ENCODE measurements around the gene LARGE1.

The LARGE1 gene

GRCh38 chr22:33781411-33781810 lies 138.9 kb downstream of the LARGE1 start:
- in situ Hi-C loops (cut with HindIII; ENCODE audit: low sequenced_read_pairs) = no loop called here
- H3K4me3 ChIP-seq (ENCODE audit: low read depth, low read length) = no peak overlapping the region
- no peak for DNase-seq (ENCODE audit: low read depth)
- TF ChIP-seq CTCF (IDR thresholded peaks at IDR 0.05; ENCODE audit: low read depth, low read length, missing control alignments) = no peak

GRCh38 chr22:33780531-33781136 lies 139.6 kb downstream of the LARGE1 start:
- no peak for DNase-seq (ENCODE audit: low read depth)
- H3K4me3 ChIP-seq (ENCODE audit: low read depth, low read length) = no peak overlapping the region
- no peak for TF ChIP-seq CTCF (IDR thresholded peaks at IDR 0.05; ENCODE audit: low read depth, low read length, missing control alignments)
- in situ Hi-C loops (cut with HindIII; ENCODE audit: low sequenced_read_pairs) = no loop called here

GRCh38 chr22:33779243-33779642 lies 141.0 kb downstream of the LARGE1 start:
- no peak for TF ChIP-seq CTCF (IDR thresholded peaks at IDR 0.05; ENCODE audit: low read depth, low read length, missing control alignments)
- H3K4me3 ChIP-seq (ENCODE audit: low read depth, low read length) = no peak overlapping the region
- no peak for DNase-seq (ENCODE audit: low read depth)
- in situ Hi-C loops (cut with HindIII; ENCODE audit: low sequenced_read_pairs) = no loop called here

GRCh38 chr22:33776491-33776890 lies 143.8 kb downstream of the LARGE1 start:
- in situ Hi-C loops (cut with HindIII; ENCODE audit: low sequenced_read_pairs) = no loop called here
- no peak overlapping the region for H3K4me3 ChIP-seq (ENCODE audit: low read depth, low read length)
- no peak for TF ChIP-seq CTCF (IDR thresholded peaks at IDR 0.05; ENCODE audit: low read depth, low read length, missing control alignments)
- DNase-seq (ENCODE audit: low read depth) = no peak

- in situ Hi-C loops (cut with HindIII; ENCODE audit: low sequenced_read_pairs) = no loop called here
These were observed 145.5 kb downstream of the LARGE1 start for GRCh38 chr22:33774781-33775180.

GRCh38 chr22:33772745-33773144 lies 147.5 kb downstream of the LARGE1 start:
- TF ChIP-seq CTCF (IDR thresholded peaks at IDR 0.05; ENCODE audit: low read depth, low read length, missing control alignments) = no peak
- H3K4me3 ChIP-seq (ENCODE audit: low read depth, low read length) = no peak overlapping the region
- no peak for DNase-seq (ENCODE audit: low read depth)
- in situ Hi-C loops (cut with HindIII; ENCODE audit: low sequenced_read_pairs) = no loop called here

More at GRCh38 chr22:33774781-33775180, 145.5 kb downstream of the LARGE1 start:
- no peak for DNase-seq (ENCODE audit: low read depth)
- no peak overlapping the region for H3K4me3 ChIP-seq (ENCODE audit: low read depth, low read length)
- no peak for TF ChIP-seq CTCF (IDR thresholded peaks at IDR 0.05; ENCODE audit: low read depth, low read length, missing control alignments)

Data from astrocyte of the cerebellum (primary cell).